IMR-90 (cell line): ENCODE data around the gene KIF25. TPM values are rescaled to one million over a fixed set of nuclear protein-coding genes. Genes with fewer than 3 reads are reported as not detected.

Experiments
- ATAC-seq: fragments of 200-7000 bp; cut with Tn5 transposase; 2 replicates; pipeline ENCODE4 v1.9.1; 2020; ENCODE audit warnings: low read depth, mild to moderate bottlenecking, moderate library complexity
- BruUV-seq: library from RNA; stranded (reverse); fragments of 400-500 nt; replicated peaks from 2 replicates; lab custom pipeline; 2021; lab: Mats Ljungman, UMichigan
- CTCF ChIA-PET: fragments of 300-600 bp; formaldehyde crosslinking; extraction: SDS; loops from one replicate; lab custom pipeline; 2021; ENCODE audit warnings: antibody characterized with exemption; lab: Yijun Ruan, JAX
- POLR2A ChIA-PET: fragments of 300-600 bp; sonication (Branson Sonifier 250); formaldehyde crosslinking; loops from one replicate; lab custom pipeline; 2022; ENCODE audit warnings: antibody characterized with exemption; ENCODE audit not compliant: unreplicated experiment; lab: Charles Lee
- DNase-seq: peaks from one replicate; pipeline ENCODE4 v3.0.0; 2013
- H2AFZ ChIP-seq: replicated peaks from 2 replicates; pipeline ENCODE3; 2013; ENCODE audit warnings: low read length, mild to moderate bottlenecking; ENCODE audit not compliant: poor library complexity
- H2AK5ac ChIP-seq: 2 replicates; pipeline ENCODE4 v1.6.1; 2013; ENCODE audit warnings: low read depth, low read length, inconsistent platforms
- H2AK9ac ChIP-seq: replicated peaks from 2 replicates; pipeline ENCODE3; 2013; ENCODE audit warnings: mild to moderate bottlenecking, low read depth, low read length, moderate library complexity; ENCODE audit not compliant: poor library complexity
- H2BK120ac ChIP-seq: 2 replicates; pipeline ENCODE4 v1.6.1; 2013; ENCODE audit warnings: low read depth, low read length, inconsistent platforms
- H2BK15ac ChIP-seq: 3 replicates; pipeline ENCODE4 v1.6.1; 2013; ENCODE audit warnings: low read depth, low read length, inconsistent platforms
- H2BK20ac ChIP-seq: 2 replicates; pipeline ENCODE4 v1.6.1; 2013; ENCODE audit warnings: low read depth, mild to moderate bottlenecking, inconsistent platforms, low read length, moderate library complexity
- H2BK5ac ChIP-seq: 2 replicates; pipeline ENCODE4 v1.6.1; 2013; ENCODE audit warnings: mild to moderate bottlenecking, low read depth, low read length, inconsistent platforms; ENCODE audit not compliant: poor library complexity, severe bottlenecking
- H3K14ac ChIP-seq: replicated peaks from 2 replicates; pipeline ENCODE4 v1.6.1; 2013; ENCODE audit warnings: low read depth, low read length, inconsistent platforms
- H3K18ac ChIP-seq: 2 replicates; pipeline ENCODE4 v1.6.1; 2013; ENCODE audit warnings: low read depth, low read length, control low read depth
- H3K23ac ChIP-seq: 2 replicates; pipeline ENCODE4 v1.6.1; 2013; ENCODE audit warnings: low read depth, low read length, inconsistent platforms
- H3K27ac ChIP-seq: 2 replicates; pipeline ENCODE4 v1.5.1; 2013; ENCODE audit warnings: mild to moderate bottlenecking, control low read depth, low read length; ENCODE audit not compliant: insufficient read depth
- H3K27me3 ChIP-seq: 2 replicates; pipeline ENCODE4 v1.6.1; 2013; ENCODE audit warnings: low read length; ENCODE audit not compliant: control insufficient read depth, insufficient read depth
- H3K36me3 ChIP-seq: 2 replicates; pipeline ENCODE4 v1.6.1; 2013; ENCODE audit warnings: low read length, mixed read lengths; ENCODE audit not compliant: control insufficient read depth, insufficient read depth
- H3K4ac ChIP-seq: 2 replicates; pipeline ENCODE4 v1.6.1; 2013; ENCODE audit warnings: low read depth, low read length, inconsistent platforms
- H3K4me1 ChIP-seq: 2 replicates; pipeline ENCODE4 v1.6.1; 2013; ENCODE audit warnings: low read length, mixed read lengths; ENCODE audit not compliant: control insufficient read depth, insufficient read depth
- H3K4me2 ChIP-seq: 2 replicates; pipeline ENCODE4 v1.6.1; 2013; ENCODE audit warnings: low read depth, mild to moderate bottlenecking, control low read depth, low read length, moderate library complexity
- H3K4me3 ChIP-seq: 2 replicates; pipeline ENCODE4 v1.5.1; 2013; ENCODE audit warnings: low read depth, mild to moderate bottlenecking, control low read depth, low read length, moderate library complexity; ENCODE audit not compliant: insufficient read depth
- H3K56ac ChIP-seq: 2 replicates; pipeline ENCODE4 v1.6.1; 2013; ENCODE audit warnings: low read length, inconsistent platforms; ENCODE audit not compliant: insufficient read depth; ENCODE audit errors: extremely low read depth
- H3K79me1 ChIP-seq, 2 experiments: 2 replicates each; pipeline ENCODE4 v1.6.1; 2013; ENCODE audit warnings: low read length in 2 of 2, inconsistent platforms in 1 of 2, low read depth in 1 of 2
- H3K9ac ChIP-seq: 2 replicates; pipeline ENCODE4 v1.6.1; 2013; ENCODE audit warnings: low read depth, low read length, control low read depth
- H3K9me1 ChIP-seq: 2 replicates; pipeline ENCODE4 v1.6.1; 2013; ENCODE audit warnings: low read length, inconsistent platforms; ENCODE audit not compliant: insufficient read depth
- H3K9me3 ChIP-seq: 2 replicates; pipeline ENCODE4 v1.6.1; 2013; ENCODE audit warnings: low read length; ENCODE audit not compliant: control insufficient read depth, insufficient read depth
- H4K20me1 ChIP-seq: 2 replicates; pipeline ENCODE4 v1.6.1; 2013; ENCODE audit warnings: low read length, inconsistent platforms; ENCODE audit not compliant: insufficient read depth
- H4K5ac ChIP-seq: 2 replicates; pipeline ENCODE4 v1.6.1; 2013; ENCODE audit warnings: mild to moderate bottlenecking, low read depth, low read length, control low read depth
- H4K8ac ChIP-seq, 2 experiments: 2 replicates each; pipeline ENCODE4 v1.6.1; 2013; ENCODE audit warnings: low read depth in 2 of 2, low read length in 2 of 2, control low read depth in 1 of 2, inconsistent platforms in 1 of 2
- H4K91ac ChIP-seq: 2 replicates; pipeline ENCODE4 v1.6.1; 2013; ENCODE audit warnings: low read depth, low read length, inconsistent platforms; ENCODE audit not compliant: insufficient read depth
- CEBPB ChIP-seq: IDR thresholded peaks from 2 replicates; pipeline ENCODE4 v1.6.1; 2012; ENCODE audit warnings: low read depth, low read length, improper control_type of control experiment
- MAZ ChIP-seq: IDR thresholded peaks from 2 replicates; pipeline ENCODE4 v1.6.1; 2012; ENCODE audit warnings: low read depth, mild to moderate bottlenecking, low read length, improper control_type of control experiment, moderate library complexity, borderline replicate concordance
- NFE2L2 ChIP-seq: fragments of 150-350 bp; IDR thresholded peaks from 2 replicates; pipeline ENCODE4 v1.6.1; 2016; ENCODE audit warnings: low read depth, mild to moderate bottlenecking, low read length
- RCOR1 ChIP-seq: IDR thresholded peaks from 2 replicates; pipeline ENCODE4 v1.6.1; 2012; ENCODE audit warnings: mild to moderate bottlenecking, low read length, improper control_type of control experiment; ENCODE audit not compliant: insufficient replicate concordance
- RFX5 ChIP-seq: IDR thresholded peaks from 2 replicates; pipeline ENCODE4 v1.8.0; 2012; ENCODE audit warnings: low read depth, mild to moderate bottlenecking, low read length, moderate library complexity
- USF2 ChIP-seq: fragments of 150-350 bp; IDR thresholded peaks from 2 replicates; pipeline ENCODE4 v1.6.1; 2017; ENCODE audit warnings: mild to moderate bottlenecking, antibody characterized with exemption, low read length, low read depth
- WGBS, 2 experiments: methylation state at CpG; one replicate each; pipeline versions ENCODE4 v1.1.5 to v1.1.7; 2013; ENCODE audit warnings: missing lambda C conversion rate in 2 of 2; ENCODE audit not compliant: insufficient read length in 1 of 2; ENCODE audit errors: extremely low coverage in 2 of 2; 5-methylcytosine and 5-hydroxymethylcytosine counted together
- dilution Hi-C: fragments of 300-500 bp; cut with HindIII; formaldehyde crosslinking; loops from one replicate; pipeline ENCODE4 v1.14.3; 2018; ENCODE audit warnings: low sequenced_read_pairs; ENCODE audit not compliant: unreplicated experiment
- in situ Hi-C: fragments of 300-500 bp; cut with MboI; formaldehyde crosslinking; loops from 3 replicates; pipeline ENCODE4 v1.14.3; 2019; ENCODE audit warnings: low sequenced_read_pairs, inconsistent platforms, mixed read lengths
- intact Hi-C: fragments of 100-400 bp; cut with micrococcal nuclease; formaldehyde crosslinking; loops from 2 replicates; pipeline ENCODE4 v1.10.0; 2022
- polyA plus RNA-seq, 3 experiments: library from polyadenylated mRNA; depleted of rRNA; stranded (reverse); fragments of >200 nt; gene quantifications; 2 replicates each; pipeline ENCODE4 v1.2.3, GENCODE V29; 2012; ENCODE audit warnings: low replicate concordance in 1 of 3
- total RNA-seq: library from RNA; depleted of rRNA; stranded (reverse); fragments of >200 nt; gene quantifications from 2 replicates; pipeline ENCODE4 v1.2.3, GENCODE V29; 2012

Gene KIF25
- total and polyA plus RNA-seq, 2 of the 4 experiments (the other 2 are of a cell fraction) = not detected

- Histone ChIP-seq H2AFZ (no peak overlapping the region), H3K4me1 (no peaks in the 10 kb centered on the region), H4K91ac (no peak overlapping the region), H2AK5ac (no peak overlapping the region), H3K4ac (no peak overlapping the region), H4K5ac (no peak overlapping the region), H3K36me3 (no peaks in the 10 kb centered on the region), H3K23ac (no peak overlapping the region), H3K14ac (no peak overlapping the region), H3K27me3 (peaks cover 15% of the 10 kb centered on the region), H3K27ac (no peak overlapping the region), H4K8ac (no peak overlapping the region), H2BK15ac (no peak overlapping the region), H2BK20ac (no peak overlapping the region), H3K9ac (no peak overlapping the region), H3K79me1 (no peaks in the 10 kb centered on the region), H3K9me3 (peaks cover 11% of the 10 kb centered on the region), H3K4me2 (no peak overlapping the region), H2BK5ac (no peak overlapping the region), H2AK9ac (no peak overlapping the region), H2BK120ac (no peak overlapping the region), H3K18ac (no peak overlapping the region), H3K4me3 (no peak overlapping the region), H3K9me1 (no peaks in the 10 kb centered on the region), H3K56ac (no peak overlapping the region), H4K20me1 (no peaks in the 10 kb centered on the region)
- BruUV-seq = no TSS peak
- dilution Hi-C loops = no loop called here
- intact Hi-C loops = no loop called here
- no peak for ATAC-seq
- DNase-seq = no peak
- TF ChIP-seq NFE2L2 = no peak
- TF ChIP-seq RFX5 = no peak
- no peak for TF ChIP-seq RCOR1
- TF ChIP-seq MAZ = no peak
- no peak for TF ChIP-seq USF2
- TF ChIP-seq CEBPB = no peak
- CTCF ChIA-PET = interaction anchor here (0.6 kb wide), 1 partner anchor 887 kb away, joined by 3 read pairs; no protein-coding TSS in a partner anchor
- 96% methylated on average over 3 of the region's 15 CpGs; no CpG with 5 or more reads in 1 of the 2 experiments for WGBS, 2 experiments
- in situ Hi-C loops = no loop called here
- POLR2A ChIA-PET = interaction anchor here (0.5 kb wide), 1 partner anchor 174 kb away, joined by 3 read pairs; no protein-coding TSS in a partner anchor
Measured at GRCh38 chr6:168018664-168019063, 21.2 kb downstream of the KIF25 start.
